Activated CD4-positive, alpha-beta T cell treated with anti-CD3 and anti-CD28 coated beads for 1 hour (primary cell): ENCODE results near the gene CELSR1.

ENCODE experiments used
- DNase-seq: peaks from one replicate; pipeline ENCODE4 v3.0.0-alpha.2; 2020

CELSR1 gene

DNA sequence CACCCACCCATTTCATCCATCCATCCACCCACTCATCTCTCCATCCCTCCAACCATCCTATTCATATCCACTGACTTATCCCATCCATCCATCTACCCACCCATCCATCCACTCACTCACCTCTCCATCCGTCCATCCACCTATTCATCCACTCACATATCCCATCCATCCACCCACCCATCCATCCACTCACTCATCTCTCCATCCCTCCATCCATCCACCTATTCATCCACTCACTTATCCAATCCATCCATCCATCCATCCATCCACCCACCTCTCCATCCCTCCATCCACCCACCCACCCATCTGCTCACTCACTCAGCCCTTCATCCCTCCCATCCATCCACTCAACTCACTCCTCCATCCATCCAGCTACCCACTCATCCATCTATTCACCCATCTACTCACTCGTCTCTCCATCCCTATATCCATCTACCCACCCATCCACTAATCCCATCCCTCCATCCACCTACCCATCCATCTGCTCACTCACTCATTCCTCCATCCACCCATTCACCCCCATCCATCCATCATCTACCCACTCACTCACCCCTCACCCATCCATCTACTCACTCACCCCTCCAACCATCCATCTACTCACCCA, 165.7 kb downstream of the CELSR1 start:
- DNase-seq = no peak

DNA sequence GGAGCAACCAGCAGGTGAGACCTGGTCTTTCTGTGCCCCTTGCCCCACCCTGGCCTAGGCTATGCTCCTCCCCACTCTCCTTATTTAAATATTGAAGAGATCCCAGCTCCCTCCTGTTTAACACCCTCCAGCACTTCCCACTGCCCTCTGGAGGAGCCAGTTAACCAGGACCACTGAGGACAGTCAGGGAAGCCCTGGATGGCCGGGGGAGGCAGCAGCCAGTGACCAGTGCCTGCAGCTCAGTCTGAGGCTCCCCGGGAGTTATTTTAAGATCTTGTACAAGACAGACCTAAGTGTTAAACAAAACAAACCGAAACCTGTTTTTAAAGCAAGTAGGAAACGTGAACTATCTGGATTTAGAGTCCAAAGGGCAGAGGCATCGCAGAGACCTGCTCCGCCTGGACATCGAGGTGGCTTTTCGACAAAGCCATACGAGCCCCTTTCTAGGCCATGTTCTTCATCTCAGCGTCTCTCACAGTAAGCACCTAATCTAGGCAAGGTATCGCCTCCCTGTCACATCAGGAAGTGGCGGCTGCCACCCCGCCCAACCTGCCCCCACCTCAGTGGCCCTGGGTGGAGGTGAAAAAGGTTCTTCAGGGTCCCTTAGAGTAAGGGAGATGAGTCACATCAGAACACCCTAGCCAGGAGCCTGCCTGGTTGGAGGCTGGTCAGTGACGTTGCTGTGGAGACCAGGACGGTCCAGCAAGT, 166.7 kb downstream of the CELSR1 start:
- DNase-seq = no peak

DNA sequence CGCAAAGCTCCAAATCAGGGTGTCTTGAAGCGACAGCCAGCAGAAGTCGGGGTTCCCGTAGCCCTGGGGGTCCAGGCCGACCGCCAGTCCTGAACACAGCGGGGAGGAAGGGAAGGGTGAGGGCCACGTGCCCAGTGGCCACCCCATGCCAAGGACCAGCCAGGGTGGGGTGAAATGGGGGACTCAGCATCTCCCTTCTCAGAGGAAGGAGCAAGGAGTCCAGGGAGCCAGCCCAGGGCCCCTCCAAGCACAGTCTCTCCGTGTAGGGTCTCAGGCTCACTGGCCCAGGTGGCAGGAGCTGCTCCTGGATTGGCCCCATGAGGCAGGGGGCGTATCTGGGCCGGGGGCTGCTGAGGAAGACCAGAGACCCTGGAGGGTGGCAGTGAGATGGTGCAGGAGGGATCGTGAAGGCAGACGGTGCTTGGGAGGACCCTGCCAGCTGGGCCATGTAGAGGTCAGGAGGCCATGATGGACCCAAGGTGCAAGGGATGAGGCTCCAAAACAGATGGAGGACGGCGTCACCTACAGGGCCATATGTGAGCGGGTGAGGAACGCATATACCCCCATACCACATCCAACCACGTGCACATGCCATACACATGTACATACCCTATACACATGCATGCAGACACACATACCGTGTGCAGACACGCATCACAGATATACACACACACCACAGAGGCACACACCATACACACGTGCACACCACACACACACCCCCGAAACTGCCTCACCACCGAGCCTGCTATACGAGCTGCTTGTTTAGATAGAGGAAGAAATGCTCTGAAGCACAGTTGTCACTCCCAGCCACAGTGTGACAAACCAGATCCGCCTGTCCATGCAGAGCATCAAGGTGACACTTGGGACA, 167.5 kb downstream of the CELSR1 start:
- DNase-seq = no peak

DNA sequence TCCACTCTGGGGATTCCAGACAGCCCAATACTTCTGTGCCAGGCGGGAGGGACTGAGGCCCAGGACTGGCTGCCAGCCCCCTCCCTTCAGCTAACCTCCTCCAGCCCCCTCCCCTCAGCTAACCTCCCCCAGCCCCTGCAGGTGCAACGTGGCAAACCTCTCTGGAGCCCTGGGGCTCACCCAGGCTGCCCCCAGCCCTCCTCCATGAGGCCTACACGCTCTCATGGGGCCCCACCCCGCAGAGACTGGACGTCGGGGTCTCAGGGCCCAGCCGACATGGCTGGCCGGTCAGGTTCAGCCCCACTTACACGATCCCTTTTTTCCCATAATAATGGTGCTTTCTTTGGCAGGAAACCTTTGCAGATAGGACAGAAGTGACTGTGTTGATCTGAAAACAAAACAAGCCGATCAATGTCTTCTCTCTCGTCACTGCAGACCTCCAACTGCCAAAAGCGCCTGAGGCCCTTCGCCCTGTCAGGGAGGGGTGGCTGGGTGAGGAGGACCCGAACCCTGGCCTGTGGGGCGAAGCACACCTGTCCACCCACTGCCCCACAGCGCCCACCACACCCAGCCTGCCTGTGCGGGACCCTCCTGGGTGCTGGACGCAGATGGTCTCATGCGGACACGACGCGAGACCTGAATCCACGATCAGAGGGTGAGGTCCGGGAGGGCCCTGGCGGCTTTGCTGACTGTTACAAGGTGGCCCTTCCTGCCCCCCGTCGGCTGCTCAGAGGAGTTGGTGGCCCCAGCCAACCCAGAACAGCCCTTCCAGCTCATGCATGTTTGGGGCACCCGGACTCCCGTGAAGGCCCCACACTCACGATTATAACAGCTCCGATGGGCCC, 168.3 kb downstream of the CELSR1 start:
- DNase-seq = no peak

DNA sequence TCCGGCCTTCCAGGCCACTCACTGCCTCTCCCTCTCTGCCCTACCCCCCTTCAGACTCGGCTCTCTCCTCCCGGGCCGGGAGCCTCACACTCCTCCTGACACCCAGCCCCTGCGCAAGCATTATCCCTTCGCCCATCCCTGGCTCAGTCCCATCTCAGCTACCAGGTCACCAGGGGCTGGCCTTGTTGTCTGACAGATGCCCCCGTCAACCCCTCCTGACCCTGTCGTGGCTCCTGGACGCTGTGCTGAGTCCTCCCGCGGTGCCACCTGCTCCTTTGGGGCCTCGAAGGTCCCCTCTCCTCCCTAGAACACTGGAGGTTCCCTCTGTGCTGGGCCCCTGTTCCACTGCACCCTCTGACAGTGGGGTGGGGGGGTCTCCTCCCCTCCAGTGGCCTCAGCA, 169.0 kb downstream of the CELSR1 start:
- DNase-seq = no peak

DNA sequence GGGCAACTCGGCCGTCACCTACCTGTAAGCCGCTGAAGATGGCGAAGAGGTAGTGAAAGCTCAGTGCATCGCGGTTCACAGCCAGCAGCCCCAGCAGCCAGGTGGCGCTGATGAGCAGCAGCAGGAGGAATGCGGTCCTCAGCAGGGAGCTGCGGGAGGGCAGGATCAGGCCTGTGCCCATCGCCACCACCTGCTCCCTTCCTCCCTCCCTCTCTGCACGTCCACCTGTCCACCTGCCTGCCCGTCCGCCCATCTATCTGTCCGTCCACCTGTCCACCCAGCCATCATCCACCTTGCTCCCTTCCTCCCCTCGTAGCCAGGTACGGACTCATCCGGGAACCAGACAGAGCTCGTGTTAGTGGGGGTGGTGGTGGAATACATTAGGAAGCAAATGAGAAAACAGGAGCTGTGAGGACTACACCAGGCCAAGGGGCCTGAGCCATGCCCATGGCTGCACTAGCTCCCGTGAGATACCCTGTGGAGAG, 169.7 kb downstream of the CELSR1 start:
- DNase-seq = peak; percentile 48

DNA sequence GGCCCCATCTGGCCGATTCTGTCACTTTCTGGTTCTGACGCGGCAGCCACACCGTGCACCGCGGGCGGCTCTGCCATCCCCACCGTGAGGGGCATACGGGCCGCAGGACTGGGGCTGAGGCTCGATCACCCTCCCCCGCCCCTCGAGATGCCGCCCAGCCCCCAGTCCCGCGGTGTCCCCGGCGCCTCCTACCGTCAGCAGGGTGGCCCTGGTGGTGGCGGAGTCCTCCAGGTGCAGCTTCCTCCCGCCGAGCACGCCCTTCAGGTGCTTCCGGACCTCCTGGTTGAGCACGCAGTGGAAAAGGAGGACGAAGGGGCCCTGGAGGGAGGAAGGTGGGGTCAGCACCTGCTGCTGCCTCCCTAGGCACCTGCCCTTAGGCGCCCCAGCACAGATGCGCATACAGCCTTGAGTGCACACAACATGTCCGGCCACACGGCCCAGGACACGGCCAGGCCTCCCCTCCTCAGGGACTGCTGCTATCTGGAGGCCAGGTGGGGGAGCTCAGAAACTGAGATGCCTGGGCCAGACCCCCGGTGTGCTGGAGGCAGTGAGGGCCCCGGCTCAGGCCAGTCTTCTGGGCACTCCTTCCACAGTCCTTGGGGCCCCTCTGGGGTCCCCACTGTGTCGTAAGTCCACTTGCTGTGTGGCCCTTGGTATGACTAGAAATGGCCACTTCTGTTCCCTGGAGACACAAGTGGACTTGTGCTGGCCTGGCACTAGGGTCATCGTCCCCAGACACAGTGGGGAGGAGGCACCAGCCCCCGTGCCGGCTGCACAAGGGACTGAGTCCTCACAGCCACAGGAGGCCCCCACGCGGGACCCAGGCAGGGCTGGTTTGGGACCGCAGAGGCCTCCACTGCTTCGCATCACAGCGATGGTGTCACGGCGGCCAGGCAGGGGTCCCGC, 170.4 kb downstream of the CELSR1 start:
- DNase-seq = no peak

DNA sequence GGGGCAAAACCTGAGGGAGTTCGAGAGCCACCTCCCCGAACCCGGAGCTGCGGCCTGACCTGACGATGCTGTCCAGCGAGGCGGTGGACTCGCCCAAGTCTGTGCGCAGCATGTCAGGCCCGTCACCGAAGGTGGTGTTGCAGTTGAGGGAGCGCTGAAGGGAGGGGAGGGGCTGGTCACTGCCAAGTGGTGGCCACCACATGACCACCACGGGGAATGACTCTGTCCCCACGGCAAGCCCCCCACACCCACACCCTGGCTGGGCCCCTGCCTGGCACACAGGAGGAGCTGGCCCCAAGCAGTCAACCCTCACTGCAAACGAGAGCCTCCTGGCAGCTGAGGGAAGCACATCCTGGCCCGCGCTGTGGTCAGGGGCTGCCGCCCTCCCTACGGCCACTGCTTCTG, 171.1 kb downstream of the CELSR1 start:
- DNase-seq = no peak

DNA sequence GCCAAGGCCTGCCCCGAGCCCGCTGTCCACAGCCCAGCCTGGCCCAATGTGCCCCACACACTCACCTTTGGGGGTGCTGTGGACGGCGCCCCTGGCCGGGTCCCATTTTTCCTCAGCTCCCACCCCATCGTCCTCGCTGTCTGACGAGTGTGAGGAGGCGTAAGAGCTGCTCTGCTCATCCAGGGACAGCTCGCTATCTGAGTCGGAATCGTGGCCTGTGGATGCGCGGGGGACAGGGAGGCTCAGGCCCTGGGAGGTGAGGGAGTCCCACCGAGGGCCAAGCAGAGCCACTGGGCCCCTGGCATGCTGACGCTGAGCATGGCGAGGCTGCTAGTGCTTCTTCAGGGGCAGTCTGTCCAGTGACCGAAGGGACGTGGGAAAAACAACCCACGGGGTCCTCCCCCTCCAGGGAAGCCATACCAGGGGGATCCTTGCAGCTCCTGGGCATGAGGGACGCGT, 172.2 kb downstream of the CELSR1 start:
- no peak for DNase-seq

DNA sequence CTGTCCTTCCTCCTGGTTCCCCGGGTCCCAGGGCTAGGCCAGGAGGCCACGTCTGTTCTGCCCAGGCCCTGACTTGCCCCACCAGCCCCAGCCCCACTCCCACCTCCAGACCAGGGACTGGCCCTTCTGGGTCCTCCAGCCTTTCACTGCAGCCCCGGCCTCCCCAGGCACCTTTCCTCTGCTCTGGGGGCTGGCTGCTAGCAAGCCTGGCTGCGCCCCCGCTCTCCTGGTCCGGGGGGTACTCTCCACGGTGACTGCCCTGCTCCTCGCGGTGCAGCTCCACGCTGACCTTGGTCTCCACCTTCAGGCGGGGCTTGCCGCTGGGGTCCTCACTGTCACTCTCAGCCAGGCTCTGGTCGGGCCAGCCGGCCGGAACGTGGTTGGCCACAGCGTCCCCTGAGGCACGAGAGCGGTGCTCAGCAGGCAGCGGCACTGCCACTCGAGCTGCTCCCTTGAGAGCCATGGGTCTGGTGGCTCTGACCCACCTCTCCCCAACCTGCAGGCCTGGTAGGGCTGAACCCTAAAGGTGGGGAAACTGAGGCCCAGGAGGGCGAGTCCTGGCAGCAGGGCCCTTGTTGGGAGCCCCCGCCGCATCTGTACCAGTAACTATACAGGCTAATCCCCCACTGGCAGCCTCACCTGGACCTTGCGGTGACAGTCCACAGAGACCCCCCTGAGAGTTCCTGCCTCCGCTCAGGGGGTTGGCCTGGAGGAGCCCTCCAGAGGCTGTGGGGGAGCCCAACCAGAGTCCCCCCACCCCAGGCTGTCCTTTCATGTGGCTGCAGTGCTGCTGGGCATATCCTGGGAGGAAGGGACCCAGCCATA, 172.9 kb downstream of the CELSR1 start:
- DNase-seq = no peak

DNA sequence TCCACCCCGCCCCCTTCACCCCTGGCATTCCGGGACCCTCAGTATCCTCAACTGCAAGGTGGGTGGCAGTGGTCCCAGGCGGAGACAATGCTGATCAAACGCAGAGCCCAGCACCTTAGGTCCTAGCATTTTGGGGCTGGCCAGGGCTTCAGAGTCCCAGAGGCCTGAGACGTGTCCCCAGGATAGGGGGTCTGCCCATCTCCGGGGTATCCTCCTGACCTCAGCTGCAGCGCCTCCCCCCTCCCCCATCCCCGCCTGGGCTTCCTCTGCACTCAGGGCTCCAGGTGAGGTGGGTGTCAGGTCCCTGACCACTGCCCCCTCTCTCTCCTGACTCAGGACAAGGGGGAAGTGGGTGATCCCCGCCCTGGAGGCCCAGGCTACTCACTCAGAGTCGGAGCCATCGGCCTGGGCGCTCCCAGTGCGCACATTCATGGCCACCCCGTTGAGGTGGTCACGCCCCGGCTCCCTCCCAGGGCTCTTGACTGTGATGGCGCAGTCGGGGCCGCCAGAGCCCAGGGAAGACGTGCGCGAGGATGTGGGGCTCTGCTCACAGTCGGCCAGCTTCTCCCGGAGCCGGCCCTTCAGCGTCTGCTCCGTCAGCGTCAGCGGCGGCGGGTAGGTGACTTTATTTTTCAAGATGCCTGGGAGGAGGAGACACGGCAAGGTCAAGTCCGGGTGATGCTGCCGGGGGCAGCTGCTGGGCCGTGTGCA, 173.7 kb downstream of the CELSR1 start:
- DNase-seq = no peak

DNA sequence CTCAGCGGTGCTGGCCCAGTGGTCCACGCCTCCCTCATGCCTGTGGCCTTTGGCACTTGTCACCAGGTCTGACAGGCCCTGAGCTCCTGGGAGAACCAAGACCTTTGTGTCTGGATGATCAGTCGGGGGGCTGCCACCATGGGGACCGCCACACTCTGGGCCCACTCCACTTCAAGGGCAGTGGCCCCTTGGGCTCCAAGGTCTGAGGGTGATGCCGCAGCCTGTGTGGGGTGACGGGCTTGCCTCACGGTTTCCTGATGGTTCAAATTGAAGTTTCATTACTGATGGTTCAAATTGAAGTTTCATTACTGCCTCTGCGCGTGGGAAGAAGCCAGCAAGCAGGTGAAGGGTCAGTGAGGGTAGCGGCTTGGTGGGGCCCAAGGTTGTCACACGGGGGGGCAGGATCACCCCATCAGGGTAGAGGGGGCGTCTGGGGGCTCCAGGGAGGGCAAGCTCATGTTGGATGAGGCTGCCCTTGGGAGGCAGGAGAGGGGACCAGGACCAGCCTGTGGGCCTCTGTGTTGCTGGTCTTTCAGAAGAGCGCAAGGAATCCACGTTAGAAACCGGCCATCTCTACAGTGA, 174.4 kb downstream of the CELSR1 start:
- no peak for DNase-seq

DNA sequence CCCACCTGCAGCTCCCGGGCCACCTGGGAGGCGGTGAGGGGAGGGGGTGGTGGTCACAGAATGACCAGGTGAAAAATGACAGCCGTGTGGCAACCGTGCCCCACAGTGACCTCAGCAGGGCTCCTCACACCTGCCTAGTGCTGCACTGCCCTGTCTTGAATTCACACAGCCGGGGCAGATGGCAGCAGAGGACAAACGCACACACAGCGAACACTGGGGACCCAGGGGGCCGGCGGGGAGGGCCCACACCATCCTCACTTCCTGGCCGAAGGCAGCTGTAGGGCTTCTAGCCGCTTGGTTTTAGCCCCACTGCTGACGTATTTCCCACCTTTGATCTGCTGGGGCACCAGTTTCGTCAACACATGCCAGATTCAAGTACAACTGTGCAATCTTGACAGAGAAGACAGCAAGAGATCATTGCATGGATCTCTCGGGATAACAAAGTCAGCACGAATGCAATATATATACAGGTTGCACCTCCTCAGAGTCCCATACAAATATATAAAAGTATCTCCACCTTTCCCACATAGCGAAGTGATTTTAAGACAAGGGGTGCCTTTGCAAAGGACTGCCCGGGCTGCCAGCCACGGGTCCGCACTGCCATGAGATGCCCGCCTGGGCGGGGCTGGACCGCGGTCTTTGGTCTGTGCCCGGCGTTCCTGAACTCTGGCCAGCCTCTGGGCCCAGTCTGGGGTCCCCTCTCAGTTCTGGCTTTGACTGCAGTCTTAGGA, 175.1 kb downstream of the CELSR1 start:
- DNase-seq = no peak

DNA sequence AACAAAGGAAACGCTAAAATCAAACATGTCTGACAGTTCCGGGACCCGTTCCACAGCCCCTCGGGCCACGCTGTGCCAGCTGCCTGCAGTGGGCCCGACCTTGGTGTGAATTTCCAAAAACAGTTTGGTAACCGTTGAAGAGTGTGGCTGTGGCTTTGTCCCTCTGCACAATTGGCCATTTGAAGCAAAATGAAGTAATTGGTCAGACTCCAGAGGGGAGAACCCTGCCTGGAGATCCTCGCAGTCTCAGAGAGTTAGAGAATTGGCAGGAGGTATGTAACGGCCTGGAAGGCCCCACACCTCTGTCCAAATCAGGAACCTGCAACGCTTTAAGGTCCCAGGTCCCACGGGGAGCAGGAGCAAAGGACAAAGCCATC, 175.6 kb downstream of the CELSR1 start:
- no peak for DNase-seq

DNA sequence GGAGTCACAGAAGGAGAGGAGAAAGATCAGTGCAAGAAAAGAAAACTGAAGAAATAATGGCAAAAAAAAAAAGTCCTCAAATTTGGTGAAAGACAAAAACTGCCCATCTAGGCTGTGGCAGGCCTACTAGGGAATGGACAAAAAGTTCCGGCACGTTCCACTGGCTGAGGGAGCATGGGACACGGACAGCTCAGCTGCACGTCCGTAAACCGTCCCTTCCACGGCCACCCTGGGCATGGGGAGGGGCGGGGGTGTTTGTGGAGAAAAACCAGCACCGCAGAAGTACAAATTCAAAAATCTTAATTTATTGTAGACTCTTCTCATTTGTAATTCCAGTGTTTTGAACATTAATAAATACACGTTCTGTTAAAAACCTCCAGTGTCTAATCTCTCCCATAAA, 176.5 kb downstream of the CELSR1 start:
- DNase-seq = no peak

DNA sequence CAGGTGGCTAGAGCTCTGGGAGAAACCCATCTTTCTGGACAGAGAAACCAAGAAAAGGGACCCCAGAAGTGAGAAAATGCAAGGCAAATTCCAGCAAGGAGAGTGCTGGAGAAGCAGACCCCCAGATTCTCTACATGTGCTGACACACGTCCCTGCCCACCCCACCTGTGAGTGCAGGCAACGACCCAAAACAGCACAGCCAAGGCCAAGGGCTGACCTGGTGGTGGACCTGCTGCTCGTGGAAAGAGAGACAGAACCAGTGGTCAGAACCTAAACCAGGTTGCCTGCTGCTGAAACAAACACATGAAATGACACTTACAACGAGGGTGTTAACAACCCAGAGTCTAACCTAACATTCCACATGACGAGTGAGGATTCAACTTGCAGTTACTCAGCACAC, 177.3 kb downstream of the CELSR1 start:
- DNase-seq = no peak

DNA sequence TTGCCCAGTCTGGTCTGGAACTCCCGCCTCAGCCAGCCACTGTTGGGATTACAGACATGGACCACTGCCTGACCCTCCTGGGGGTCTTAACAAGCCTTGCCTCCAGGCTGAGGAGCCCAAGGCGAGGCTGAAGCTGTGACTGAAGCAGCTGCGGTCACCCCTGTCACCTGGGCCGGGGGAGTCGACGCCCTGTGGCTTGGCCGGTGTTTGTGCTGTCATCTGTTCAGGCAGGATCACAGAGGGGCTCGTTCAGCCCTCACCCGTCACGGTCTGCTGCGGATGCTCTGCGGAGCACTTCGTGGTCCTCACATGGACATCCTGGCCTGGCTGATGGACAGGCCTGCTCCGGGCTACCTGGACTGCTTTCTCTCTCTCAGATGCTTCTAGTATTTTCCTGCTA, 178.1 kb downstream of the CELSR1 start:
- no peak for DNase-seq

DNA sequence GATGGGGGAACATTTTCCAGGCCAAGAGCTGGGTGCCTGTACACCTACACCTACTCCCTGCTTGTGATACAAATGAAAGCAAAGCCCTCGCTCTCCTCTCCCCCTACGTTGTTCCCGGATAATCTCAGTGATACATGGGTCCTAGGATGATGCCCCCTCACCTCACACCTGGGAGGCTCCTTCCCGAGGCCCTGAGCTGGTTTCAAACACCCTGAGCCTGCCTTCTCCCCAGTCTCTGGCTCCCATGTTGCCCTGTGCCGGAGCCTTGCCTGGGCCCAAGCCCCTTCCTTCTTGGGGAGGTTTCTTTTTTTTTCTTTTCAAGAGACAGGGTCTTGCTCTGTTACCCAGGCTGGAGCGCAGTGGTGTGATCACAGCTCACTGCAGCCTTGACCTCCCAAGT, 178.7 kb downstream of the CELSR1 start:
- no peak for DNase-seq
